Keratinocyte (primary cell): Measurements from ENCODE around the gene MAG. TPM values are rescaled to one million over a fixed set of nuclear protein-coding genes. Genes with fewer than 3 reads are reported as not detected.

Source experiments
- DNase-seq: peaks from one replicate; pipeline ENCODE4 v3.0.0-alpha.2; 2011; ENCODE audit warnings: low read depth, missing footprints, low spot score
- FAIRE-seq: peaks from 2 replicates; lab custom pipeline; 2011; peaks lifted over from hg19 to GRCh38; lab: Jason Lieb, UNC
- H2AFZ ChIP-seq: 2 replicates; pipeline ENCODE4 v1.6.0; 2012; ENCODE audit warnings: low read length, control low read depth, inconsistent platforms; ENCODE audit not compliant: control insufficient read depth
- H3K27ac ChIP-seq: 2 replicates; pipeline ENCODE4 v1.5.1; 2011; ENCODE audit warnings: low read length; ENCODE audit not compliant: control insufficient read depth, insufficient read depth
- H3K27me3 ChIP-seq: 3 replicates; pipeline ENCODE4 v1.6.0; 2011; ENCODE audit warnings: low read length; ENCODE audit not compliant: control insufficient read depth, insufficient read depth; ENCODE audit errors: extremely low read depth
- H3K36me3 ChIP-seq, 2 experiments: 2 replicates in 1 of 2; 3 replicates in 1 of 2; pipeline ENCODE4 v1.5.1; 2011; ENCODE audit warnings: low read length in 2 of 2, mild to moderate bottlenecking in 1 of 2; ENCODE audit not compliant: control insufficient read depth in 2 of 2, insufficient read depth in 2 of 2; ENCODE audit errors: extremely low read depth in 1 of 2
- H3K4me1 ChIP-seq: 3 replicates; pipeline ENCODE4 v1.5.1; 2011; ENCODE audit warnings: low read length; ENCODE audit not compliant: control insufficient read depth, insufficient read depth; ENCODE audit errors: extremely low read depth
- H3K4me2 ChIP-seq: 3 replicates; pipeline ENCODE4 v1.6.0; 2011; ENCODE audit warnings: low read depth, low read length; ENCODE audit not compliant: control insufficient read depth, insufficient read depth; ENCODE audit errors: extremely low read depth
- H3K4me3 ChIP-seq, 3 experiments: fragments of 200-600 bp in 1 of 3; sonication (generic) in 1 of 3; 2 replicates in 2 of 3; 3 replicates in 1 of 3; pipeline ENCODE4 v1.5.1; 2011 to 2016; ENCODE audit warnings: low read length in 3 of 3, mild to moderate bottlenecking in 3 of 3, control low read depth in 2 of 3, inconsistent platforms in 1 of 3, low read depth in 1 of 3, mixed read lengths in 1 of 3, mixed run types in 1 of 3, moderate library complexity in 1 of 3; ENCODE audit not compliant: control insufficient read depth in 2 of 3, insufficient read depth in 2 of 3; ENCODE audit errors: extremely low read depth in 1 of 3
- H3K79me2 ChIP-seq: 2 replicates; pipeline ENCODE4 v1.6.0; 2012; ENCODE audit warnings: low read length; ENCODE audit not compliant: control insufficient read depth, insufficient read depth
- H3K9ac ChIP-seq: 3 replicates; pipeline ENCODE4 v1.6.0; 2011; ENCODE audit warnings: low read length; ENCODE audit not compliant: control insufficient read depth, insufficient read depth; ENCODE audit errors: extremely low read depth
- H3K9me1 ChIP-seq: 3 replicates; pipeline ENCODE4 v1.6.0; 2011; ENCODE audit warnings: low read length; ENCODE audit not compliant: control insufficient read depth, insufficient read depth; ENCODE audit errors: extremely low read depth
- H3K9me3 ChIP-seq: 2 replicates; pipeline ENCODE4 v1.5.1; 2012; ENCODE audit warnings: low read depth, low read length; ENCODE audit not compliant: control insufficient read depth
- H4K20me1 ChIP-seq: 3 replicates; pipeline ENCODE4 v1.6.0; 2011; ENCODE audit warnings: low read length; ENCODE audit not compliant: control insufficient read depth, insufficient read depth; ENCODE audit errors: extremely low read depth
- CTCF ChIP-seq, 3 experiments: IDR thresholded peaks in 1 of 3; conservative IDR thresholded peaks in 1 of 3; optimal IDR thresholded peaks in 1 of 3; 2 replicates in 2 of 3; 3 replicates in 1 of 3; pipeline versions ENCODE3 to v1.5.1; 2011; ENCODE audit warnings: low read length in 3 of 3, mild to moderate bottlenecking in 3 of 3, moderate library complexity in 2 of 3, control low read depth in 1 of 3, inconsistent platforms in 1 of 3; ENCODE audit not compliant: insufficient read depth in 2 of 3; ENCODE audit errors: extremely low read depth in 1 of 3
- EZH2 ChIP-seq: IDR thresholded peaks from one replicate; pipeline ENCODE4 v1.6.1; 2012; ENCODE audit warnings: inconsistent platforms, mild to moderate bottlenecking, low read length, moderate library complexity
- dilution Hi-C: fragments of 300-500 bp; cut with MboI; formaldehyde crosslinking; loops from one replicate; pipeline ENCODE4 v1.7.0; 2020; ENCODE audit warnings: low sequenced_read_pairs; ENCODE audit not compliant: extremely low pct_ligation_motif_present
- polyA plus RNA-seq, 5 experiments: library from polyadenylated mRNA; depleted of rRNA in 3 of 5; stranded (reverse) in 3 of 5; stranded (forward) in 1 of 5; unstranded in 1 of 5; fragments of >200 nt; gene quantifications; 1 replicate in 1 of 5; 2 replicates in 3 of 5; 3 replicates in 1 of 5; pipeline versions ENCODE4 v1.2.1 to v1.2.3, GENCODE V29; 2011 to 2012; ENCODE audit warnings: missing spikeins in 2 of 5, low read depth in 1 of 5, low replicate concordance in 1 of 5

The MAG gene
- polyA plus RNA-seq, 1 donor (not counting 4 experiments of a cell fraction or from before 2014, with no cell fraction given) = not detected

DNA sequence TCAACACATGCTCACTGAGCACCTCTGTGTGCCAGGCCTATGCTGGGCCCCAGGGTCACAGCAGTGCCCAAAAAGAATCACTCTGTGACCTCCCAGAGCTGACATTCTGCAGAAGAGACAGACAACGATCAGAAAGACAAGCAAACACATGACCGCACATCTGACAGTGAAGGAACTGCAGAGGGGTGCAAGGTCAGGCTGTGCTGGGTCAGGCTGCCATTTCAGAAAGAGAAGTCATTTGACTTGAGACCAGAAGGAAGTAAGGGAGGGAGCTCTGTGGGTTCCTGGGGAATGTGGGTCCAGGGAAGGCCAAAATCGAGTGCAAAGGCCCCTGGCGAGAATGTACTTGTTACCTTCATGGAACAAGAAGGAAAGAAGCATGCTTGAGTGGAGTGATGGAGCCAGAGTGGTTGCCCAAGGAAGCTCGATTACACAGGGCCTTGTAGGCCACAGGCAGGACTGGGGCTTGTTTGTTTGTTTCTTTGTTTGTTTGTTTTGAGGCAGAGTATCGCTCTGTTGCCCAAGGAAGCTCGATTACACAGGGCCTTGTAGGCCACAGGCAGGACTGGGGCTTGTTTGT is 25.6 kb downstream of the MAG start:
- TF ChIP-seq EZH2 (no peak), CTCF (optimal IDR thresholded peaks at IDR 0.05 in 1 of 3, IDR thresholded peaks at IDR 0.05 in 1 of 3, conservative IDR thresholded peaks at IDR 0.05 in 1 of 3; ENCODE audit: extremely low read depth in 1 of 3, insufficient read depth in 2 of 3, low read length in 3 of 3) (no peak)
- FAIRE-seq (no peak), DNase-seq (no peak)
- Histone ChIP-seq H2AFZ (no peak overlapping the region), H4K20me1 (no peaks in the 10 kb centered on the region), H3K4me2 (no peak overlapping the region), H3K9me1 (no peaks in the 10 kb centered on the region), H3K36me3 (no peaks in the 10 kb centered on the region), H3K9ac (no peak overlapping the region), H3K79me2 (no peaks in the 10 kb centered on the region), H3K9me3 (no peaks in the 10 kb centered on the region), H3K4me1 (peaks cover 19% of the 10 kb centered on the region), H3K4me3 (no peak overlapping the region), H3K27me3 (no peaks in the 10 kb centered on the region), H3K27ac (no peak overlapping the region)
- dilution Hi-C loops = no loop called here

- H3K4me3 ChIP-seq = no peak overlapping the region
- peak overlapping the region; percentile 45 for H3K9ac ChIP-seq
- peak; percentile 87 for FAIRE-seq
- peak overlapping the region; percentile 64 for H3K27ac ChIP-seq
- no peaks in the 10 kb centered on the region for H3K79me2 ChIP-seq
- peak overlapping the region; percentile 49 for H2AFZ ChIP-seq
- no peaks in the 10 kb centered on the region for H3K9me3 ChIP-seq
- no peak for TF ChIP-seq EZH2
- no peak for TF ChIP-seq CTCF (optimal IDR thresholded peaks at IDR 0.05 in 1 of 3, IDR thresholded peaks at IDR 0.05 in 1 of 3, conservative IDR thresholded peaks at IDR 0.05 in 1 of 3; ENCODE audit: extremely low read depth in 1 of 3, insufficient read depth in 2 of 3, low read length in 3 of 3)
- no peaks in the 10 kb centered on the region for H4K20me1 ChIP-seq
- no peaks in the 10 kb centered on the region for H3K36me3 ChIP-seq
- H3K4me1 ChIP-seq = peaks cover 14% of the 10 kb centered on the region
- H3K9me1 ChIP-seq = no peaks in the 10 kb centered on the region
- dilution Hi-C loops = no loop called here
- peak; percentile 94 for DNase-seq
- peak overlapping the region; percentile 17 for H3K4me2 ChIP-seq
- H3K27me3 ChIP-seq = no peaks in the 10 kb centered on the region
These were observed 26.9 kb downstream of the MAG start for GRCh38 chr19:35318679-35319448.
